Cardiac ventricle fibroblast (primary cell): ENCODE results near the gene OR4F6. TPM values are rescaled to one million over a fixed set of nuclear protein-coding genes. Genes with fewer than 3 reads are reported as not detected.

Experiments used
- total RNA-seq: library from RNA; depleted of rRNA; stranded (reverse); fragments of >200 nt; gene quantifications from 2 replicates; pipeline ENCODE4 v1.2.3, GENCODE V29; 2015

Gene OR4F6
- total RNA-seq, result not detected in 2 replicates

GRCh38 chr15:101803209-101803608 lies at the start of gene OR4F6:
Gene OR4F6, plus strand, starts transcription at chr15:101803509. Its CDS starts 2,211 bp downstream, at chr15:101805720.

GRCh38 chr15:101811902-101812301 lies 8.6 kb downstream of the OR4F6 start, which contains the start of gene OR4F15:
Gene OR4F15, plus strand, starts transcription at chr15:101812202. Its CDS starts 5,985 bp downstream, at chr15:101818187.

Other genes with a start within 250 kb of the OR4F6 start
- gene TM2D3, start 151.1 kb upstream of the OR4F6 start, total RNA-seq, result 25.9 and 33.1 TPM in 2 replicates
- gene TARS3, start 79.0 kb upstream of the OR4F6 start, total RNA-seq, result 5.8 and 6.6 TPM in 2 replicates
- gene OR4F15, start 8.7 kb downstream of the OR4F6 start, total RNA-seq, result not detected in 2 replicates